ENCODE results near the gene NPL.

DNA sequence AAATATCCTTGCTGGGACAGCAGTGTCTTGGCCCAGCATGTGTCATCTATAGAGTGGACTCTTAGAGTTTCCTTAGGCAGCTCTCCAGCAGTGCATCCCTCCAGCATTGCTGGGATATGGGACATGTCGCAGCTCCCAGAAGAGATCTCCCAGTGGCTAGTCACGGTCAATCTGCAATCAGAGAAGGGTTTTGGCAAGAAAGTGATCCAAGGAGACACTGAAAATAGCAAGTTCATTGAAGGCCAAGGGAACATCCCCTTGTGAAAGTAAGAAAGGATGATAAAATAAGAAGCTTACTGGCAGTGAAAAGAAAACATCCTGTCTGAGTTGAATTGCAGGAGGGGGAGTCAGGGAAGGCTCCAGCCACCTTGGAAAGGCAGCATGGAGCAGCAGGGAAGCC lies 19.3 kb upstream of the NPL start:
- TF ChIP-seq, protein P1, sequence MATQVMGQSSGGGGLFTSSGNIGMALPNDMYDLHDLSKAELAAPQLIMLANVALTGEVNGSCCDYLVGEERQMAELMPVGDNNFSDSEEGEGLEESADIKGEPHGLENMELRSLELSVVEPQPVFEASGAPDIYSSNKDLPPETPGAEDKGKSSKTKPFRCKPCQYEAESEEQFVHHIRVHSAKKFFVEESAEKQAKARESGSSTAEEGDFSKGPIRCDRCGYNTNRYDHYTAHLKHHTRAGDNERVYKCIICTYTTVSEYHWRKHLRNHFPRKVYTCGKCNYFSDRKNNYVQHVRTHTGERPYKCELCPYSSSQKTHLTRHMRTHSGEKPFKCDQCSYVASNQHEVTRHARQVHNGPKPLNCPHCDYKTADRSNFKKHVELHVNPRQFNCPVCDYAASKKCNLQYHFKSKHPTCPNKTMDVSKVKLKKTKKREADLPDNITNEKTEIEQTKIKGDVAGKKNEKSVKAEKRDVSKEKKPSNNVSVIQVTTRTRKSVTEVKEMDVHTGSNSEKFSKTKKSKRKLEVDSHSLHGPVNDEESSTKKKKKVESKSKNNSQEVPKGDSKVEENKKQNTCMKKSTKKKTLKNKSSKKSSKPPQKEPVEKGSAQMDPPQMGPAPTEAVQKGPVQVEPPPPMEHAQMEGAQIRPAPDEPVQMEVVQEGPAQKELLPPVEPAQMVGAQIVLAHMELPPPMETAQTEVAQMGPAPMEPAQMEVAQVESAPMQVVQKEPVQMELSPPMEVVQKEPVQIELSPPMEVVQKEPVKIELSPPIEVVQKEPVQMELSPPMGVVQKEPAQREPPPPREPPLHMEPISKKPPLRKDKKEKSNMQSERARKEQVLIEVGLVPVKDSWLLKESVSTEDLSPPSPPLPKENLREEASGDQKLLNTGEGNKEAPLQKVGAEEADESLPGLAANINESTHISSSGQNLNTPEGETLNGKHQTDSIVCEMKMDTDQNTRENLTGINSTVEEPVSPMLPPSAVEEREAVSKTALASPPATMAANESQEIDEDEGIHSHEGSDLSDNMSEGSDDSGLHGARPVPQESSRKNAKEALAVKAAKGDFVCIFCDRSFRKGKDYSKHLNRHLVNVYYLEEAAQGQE (IDR thresholded peaks at IDR 0.05; ENCODE audit: borderline replicate concordance): no peak
- TF ChIP-seq, protein P2, sequence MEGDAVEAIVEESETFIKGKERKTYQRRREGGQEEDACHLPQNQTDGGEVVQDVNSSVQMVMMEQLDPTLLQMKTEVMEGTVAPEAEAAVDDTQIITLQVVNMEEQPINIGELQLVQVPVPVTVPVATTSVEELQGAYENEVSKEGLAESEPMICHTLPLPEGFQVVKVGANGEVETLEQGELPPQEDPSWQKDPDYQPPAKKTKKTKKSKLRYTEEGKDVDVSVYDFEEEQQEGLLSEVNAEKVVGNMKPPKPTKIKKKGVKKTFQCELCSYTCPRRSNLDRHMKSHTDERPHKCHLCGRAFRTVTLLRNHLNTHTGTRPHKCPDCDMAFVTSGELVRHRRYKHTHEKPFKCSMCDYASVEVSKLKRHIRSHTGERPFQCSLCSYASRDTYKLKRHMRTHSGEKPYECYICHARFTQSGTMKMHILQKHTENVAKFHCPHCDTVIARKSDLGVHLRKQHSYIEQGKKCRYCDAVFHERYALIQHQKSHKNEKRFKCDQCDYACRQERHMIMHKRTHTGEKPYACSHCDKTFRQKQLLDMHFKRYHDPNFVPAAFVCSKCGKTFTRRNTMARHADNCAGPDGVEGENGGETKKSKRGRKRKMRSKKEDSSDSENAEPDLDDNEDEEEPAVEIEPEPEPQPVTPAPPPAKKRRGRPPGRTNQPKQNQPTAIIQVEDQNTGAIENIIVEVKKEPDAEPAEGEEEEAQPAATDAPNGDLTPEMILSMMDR (IDR thresholded peaks at IDR 0.05; ENCODE audit: poor library complexity, severe bottlenecking): no peak
- no peak for TF ChIP-seq EZH2 (IDR thresholded peaks at IDR 0.05; ENCODE audit: borderline replicate concordance, insufficient read depth, low read length, poor library complexity, severe bottlenecking)
- no peak for TF ChIP-seq SMC3 (conservative IDR thresholded peaks at IDR 0.05; ENCODE audit: poor library complexity)
- TF ChIP-seq TAF1 (IDR thresholded peaks at IDR 0.05; ENCODE audit: low read depth): no peak
- no peak for TF ChIP-seq MXI1 (conservative IDR thresholded peaks at IDR 0.05; ENCODE audit: poor library complexity, severe bottlenecking)
- TF ChIP-seq RAD21 (conservative IDR thresholded peaks at IDR 0.05): no peak
